GM21825 (cell line): ENCODE measurements around the gene EHMT1.

Source experiments
- ATAC-seq: cut with Tn5 transposase; IDR thresholded peaks from one replicate; pipeline ENCODE4 v1.9.1; 2021; ENCODE audit warnings: mild to moderate bottlenecking, moderate library complexity; ENCODE audit not compliant: unreplicated experiment

Gene EHMT1

GRCh38 chr9:137618105-137619067 lies at the start of gene EHMT1:
Gene EHMT1 (plus strand): TSS chr9:137619005. CDS start chr9:137619029, 24 bp downstream.
- peak; percentile 52 for ATAC-seq

- ATAC-seq: no peak
Observed at GRCh38 chr9:137569609-137570203, 49.1 kb upstream of the EHMT1 start.

- no peak for ATAC-seq
Observed at GRCh38 chr9:137570566-137570965, 48.2 kb upstream of the EHMT1 start.

- ATAC-seq: no peak
Observed at GRCh38 chr9:137574192-137574591, 44.6 kb upstream of the EHMT1 start.

- no peak for ATAC-seq
Observed at GRCh38 chr9:137575364-137575715, 43.5 kb upstream of the EHMT1 start.

- no peak for ATAC-seq
Observed at GRCh38 chr9:137575716-137576411, 42.9 kb upstream of the EHMT1 start.

GRCh38 chr9:137578518-137579258 lies 40.1 kb upstream of the EHMT1 start, which contains the start of gene DPH7:
Gene DPH7 (minus strand): TSS chr9:137578925. CDS start chr9:137578777, 148 bp downstream.
- peak; percentile 82 for ATAC-seq

- no peak for ATAC-seq
Observed at GRCh38 chr9:137579259-137579604, 39.6 kb upstream of the EHMT1 start.

GRCh38 chr9:137580209-137580953 lies 38.4 kb upstream of the EHMT1 start:
- ATAC-seq: no peak

GRCh38 chr9:137580954-137581322 lies 37.9 kb upstream of the EHMT1 start:
- no peak for ATAC-seq

- no peak for ATAC-seq
Observed at GRCh38 chr9:137581361-137582285, 37.2 kb upstream of the EHMT1 start.

GRCh38 chr9:137582286-137582860 lies 36.4 kb upstream of the EHMT1 start:
- no peak for ATAC-seq

GRCh38 chr9:137583347-137583746 lies 35.5 kb upstream of the EHMT1 start:
- ATAC-seq: no peak

GRCh38 chr9:137583957-137584356 lies 34.8 kb upstream of the EHMT1 start:
- ATAC-seq: no peak

- ATAC-seq: no peak
Observed at GRCh38 chr9:137586854-137587253, 32.0 kb upstream of the EHMT1 start.

- ATAC-seq: no peak
Observed at GRCh38 chr9:137588311-137588710, 30.5 kb upstream of the EHMT1 start.

- no peak for ATAC-seq
Observed at GRCh38 chr9:137588891-137589290, 29.9 kb upstream of the EHMT1 start.

GRCh38 chr9:137589441-137590122 lies 29.2 kb upstream of the EHMT1 start:
- ATAC-seq: peak; percentile 23
